GM18861 (cell line): ENCODE data around the gene CNPPD1.

Experiments used
- ATAC-seq: cut with Tn5 transposase; IDR thresholded peaks from one replicate; pipeline ENCODE4 v1.9.1; 2021; ENCODE audit not compliant: unreplicated experiment

CNPPD1 gene

DNA sequence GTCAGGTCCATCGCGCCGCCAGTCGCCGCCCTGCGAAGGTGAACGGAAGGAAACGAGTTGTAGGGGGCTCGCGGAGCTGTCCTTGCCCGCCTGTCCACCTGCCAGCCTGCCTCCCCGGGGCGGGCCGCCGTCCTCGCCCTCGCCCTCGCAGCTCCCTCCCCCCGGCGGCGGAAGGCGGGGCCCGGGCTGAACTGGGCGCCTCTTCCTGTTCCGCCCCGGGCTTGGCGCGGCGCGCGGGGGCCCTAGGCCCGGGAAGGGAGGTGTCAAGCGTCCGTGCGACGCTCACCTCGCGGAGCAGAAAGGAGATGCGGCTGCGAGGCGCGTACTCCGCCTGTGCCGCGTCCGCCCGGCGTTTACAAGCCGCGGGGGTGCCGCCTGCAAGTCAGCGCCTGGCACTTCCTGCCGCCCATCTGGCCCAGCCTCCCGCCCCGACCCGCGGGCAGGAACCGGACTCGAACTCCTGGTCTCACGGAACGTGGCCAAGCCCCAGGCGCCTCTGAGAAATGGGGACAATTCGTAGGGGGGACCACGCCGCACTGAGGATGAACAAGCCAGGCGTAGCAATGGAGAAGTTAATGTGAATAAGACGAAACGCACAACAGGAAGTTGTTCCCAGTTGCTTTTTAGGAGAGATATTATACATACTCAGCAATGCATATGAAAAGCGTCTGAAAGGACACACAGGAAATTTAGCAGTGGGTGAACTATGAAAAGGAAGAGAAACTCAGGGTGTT lies at the start of gene CNPPD1:
CNPPD1 (minus strand) TSS at position 108 of the 734 bp plus-strand sequence; CDS start at position 11, 97 bp downstream.
- peak; percentile 55 for ATAC-seq

DNA sequence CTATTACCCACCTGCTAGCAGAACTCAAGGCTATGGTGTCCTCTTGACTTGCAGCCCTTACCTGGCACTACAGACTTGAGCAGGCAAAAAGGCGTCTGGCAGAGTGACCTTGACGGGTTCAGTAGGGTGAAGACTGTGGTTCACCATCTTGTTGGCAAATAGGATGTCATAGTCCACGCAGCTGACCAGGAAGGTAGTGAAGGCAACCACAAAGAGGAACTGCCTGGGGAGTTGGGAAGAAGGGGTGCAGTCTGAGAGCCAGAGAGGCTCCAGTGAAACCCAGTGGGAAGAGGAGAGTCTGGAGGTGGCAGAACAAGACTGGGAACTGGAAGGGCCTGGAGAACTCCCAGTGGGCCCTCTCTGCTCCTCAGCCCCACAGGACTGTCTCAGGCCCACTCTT lies 48.6 kb upstream of the CNPPD1 start:
- no peak for ATAC-seq

DNA sequence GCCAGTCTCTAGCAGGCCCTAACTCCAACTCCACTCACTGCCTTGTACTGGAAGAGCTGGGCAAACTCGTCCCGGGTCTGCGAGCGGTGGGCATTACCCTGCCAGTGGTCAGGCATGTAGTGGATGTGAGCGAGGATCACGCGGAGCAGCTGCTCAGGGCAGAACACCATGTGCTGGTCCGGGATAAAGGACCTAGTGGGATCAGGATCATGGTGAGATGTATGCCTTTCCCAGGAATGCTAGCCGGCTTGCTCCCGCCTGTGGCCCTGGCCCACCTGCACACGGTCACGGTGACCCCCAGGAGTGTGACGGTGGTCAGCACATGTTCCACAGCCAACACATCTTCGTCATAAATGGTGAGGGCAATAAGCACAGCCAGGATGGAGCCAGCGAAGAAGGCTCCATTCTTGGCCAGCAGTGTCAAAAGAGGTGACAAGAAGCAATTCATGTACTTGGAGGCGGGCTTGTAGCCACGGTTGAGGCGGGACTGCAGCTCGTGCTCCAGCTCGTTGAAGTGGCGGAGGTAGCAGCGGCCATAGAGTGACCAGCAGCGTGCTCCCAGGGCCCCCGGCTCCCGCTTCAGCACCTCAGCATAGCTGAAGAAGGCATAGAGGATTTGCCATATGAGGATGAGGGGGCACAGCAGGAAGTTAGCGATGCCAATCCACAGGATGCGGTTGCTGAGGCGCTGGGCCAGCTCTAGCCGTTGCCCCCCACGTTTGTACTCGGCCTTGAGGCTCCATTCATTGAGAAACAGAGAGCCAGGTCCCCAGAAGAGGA lies 47.3 kb upstream of the CNPPD1 start:
- no peak for ATAC-seq

DNA sequence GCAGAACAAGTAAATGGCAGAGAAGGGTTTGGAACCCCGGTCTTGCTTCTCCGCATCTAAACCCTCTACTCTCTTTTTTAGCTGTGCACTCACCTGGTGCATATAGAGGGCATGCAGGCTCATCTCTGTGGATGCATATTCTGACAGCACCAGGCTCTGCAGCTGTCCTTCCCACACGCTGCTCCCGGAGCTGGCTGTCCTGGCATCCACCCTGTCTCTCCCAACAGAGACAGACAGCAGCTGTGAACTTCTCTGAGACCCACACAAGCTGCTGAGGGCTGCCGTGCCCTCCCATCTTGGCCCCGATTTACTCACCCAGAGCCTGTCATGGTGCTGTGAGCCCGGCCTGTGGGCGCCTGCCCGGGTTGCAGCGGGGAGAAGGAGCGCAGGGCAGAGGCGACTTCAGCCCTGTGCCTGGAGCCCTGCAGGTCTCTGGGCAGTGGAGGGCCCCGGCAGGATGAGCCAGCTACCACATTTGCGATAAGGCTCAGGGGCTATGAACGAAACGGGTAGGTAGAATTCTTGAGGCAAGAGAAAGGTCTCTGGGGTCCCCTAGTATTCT lies 45.3 kb upstream of the CNPPD1 start:
- no peak for ATAC-seq

DNA sequence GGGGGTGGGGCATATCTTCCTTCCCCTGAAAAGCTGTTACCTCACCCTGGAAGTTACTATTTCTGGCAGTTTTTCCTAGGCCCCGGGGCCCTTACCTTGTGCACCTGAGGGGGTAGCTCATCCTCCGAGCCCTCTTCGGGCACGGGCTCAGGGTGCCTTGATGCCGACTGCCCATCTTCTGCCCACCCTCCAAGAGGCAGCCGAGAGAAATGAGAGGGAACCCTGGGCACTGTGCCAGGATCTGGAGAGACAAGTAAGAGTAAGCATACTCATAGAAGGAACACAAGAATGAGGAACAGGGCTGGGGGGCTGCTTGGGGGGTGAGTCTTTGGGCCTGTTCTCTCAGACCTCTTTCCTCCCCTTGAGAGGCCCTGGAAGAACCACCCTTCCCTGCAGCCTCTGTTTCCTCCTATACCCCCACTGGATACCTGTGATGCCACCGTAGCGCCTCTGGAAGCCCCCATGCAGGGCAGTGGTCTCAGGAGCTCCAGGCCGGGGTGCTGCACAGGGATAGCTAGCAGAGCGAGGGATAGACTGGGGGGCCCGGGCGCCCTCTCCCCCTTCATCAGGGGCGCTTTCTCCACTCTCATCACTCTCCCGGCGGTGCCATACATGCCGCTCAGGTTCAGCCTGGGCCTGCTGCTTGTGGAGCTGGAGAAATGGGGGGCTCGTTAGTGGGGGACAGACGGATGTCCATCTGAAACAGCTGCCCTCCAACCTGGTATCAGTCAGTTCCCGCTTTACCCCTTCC lies 44.1 kb upstream of the CNPPD1 start:
- ATAC-seq: no peak

DNA sequence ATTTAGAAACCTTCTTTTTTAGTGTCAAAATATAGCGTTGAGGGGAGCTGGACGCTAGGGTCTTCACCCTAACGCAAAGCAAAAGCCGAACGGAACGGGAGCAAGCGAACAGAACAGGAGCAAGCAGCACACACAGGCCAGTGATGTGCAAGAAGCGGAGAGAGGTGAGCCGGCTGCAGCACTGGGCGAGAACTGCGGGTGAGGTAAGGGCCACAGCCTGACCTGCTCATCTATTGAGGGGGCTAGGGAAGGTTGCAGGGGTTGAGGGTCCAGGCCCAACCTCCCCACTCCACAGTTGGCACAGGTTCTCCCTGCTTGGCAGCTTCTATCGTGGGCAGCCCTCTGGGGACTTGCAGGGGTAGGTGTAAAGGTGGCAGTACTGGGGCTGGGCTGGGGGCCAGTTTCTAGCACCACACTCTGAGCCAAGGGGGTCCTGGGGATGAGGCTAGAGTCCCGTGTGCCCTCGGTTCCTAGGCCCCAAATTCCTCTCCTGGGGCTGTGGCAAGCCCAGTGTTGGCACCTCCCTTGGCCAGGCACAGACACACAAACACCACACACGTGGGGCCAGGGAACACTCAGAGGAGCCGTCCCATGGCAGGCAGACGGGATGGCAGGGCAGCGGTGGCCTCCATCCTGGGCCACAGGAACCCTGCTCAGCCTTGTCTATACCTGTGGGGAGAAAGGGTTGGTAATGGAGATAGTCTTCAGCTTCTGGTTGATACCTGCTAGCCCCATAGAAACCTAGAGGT lies 43.2 kb upstream of the CNPPD1 start:
- no peak for ATAC-seq

DNA sequence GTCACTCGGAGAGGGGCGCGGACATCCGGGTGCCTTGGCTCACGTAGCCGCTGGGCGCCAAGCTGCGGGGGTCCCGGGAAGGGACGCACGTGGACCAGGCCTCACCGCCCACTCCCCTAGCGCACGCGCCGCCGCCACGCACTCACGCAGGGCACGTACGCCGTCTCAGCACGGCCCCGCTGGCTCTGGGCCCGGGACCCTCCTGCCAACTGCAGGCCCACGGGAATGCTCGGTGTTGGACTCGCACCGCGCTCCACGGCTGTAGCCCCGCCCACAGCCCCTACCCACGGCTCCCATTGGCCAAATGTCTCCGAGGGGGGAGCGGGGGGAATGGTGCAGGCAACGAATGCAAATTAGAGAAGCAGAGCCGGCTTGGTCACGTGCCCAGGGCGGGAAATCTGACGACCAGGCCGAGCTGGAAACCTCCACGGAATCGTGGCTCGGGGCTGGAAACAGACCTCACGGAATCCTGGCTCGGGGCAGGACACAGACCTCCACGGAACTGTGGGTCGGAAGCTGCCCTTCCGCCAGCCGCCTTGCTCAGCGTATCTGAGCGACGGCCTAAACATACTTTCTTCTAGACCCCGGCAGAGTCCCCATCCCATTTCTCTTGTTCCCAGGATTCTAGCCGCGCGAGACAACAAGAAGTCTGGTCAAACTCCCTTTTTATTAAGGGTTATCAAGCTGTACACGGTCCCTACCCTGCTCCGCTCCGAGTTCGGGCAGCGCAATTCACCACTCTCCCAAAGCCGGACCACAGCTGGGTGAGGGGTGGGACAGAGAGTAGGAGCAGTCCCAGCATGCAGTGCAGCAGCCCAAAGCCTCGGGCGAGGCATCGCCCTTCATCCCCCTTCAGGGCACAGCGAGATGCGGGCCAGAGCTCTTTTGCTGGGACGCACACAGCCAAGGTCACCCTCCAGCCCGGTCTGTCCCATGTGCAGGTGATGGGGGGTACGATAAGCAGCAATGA lies 42.3 kb upstream of the CNPPD1 start, which contains the start of gene ABCB6:
ABCB6 (minus strand) TSS at position 227 of the 970 bp plus-strand sequence. CDS start 285 bp downstream, outside the sequence.
- ATAC-seq: peak; percentile 52

DNA sequence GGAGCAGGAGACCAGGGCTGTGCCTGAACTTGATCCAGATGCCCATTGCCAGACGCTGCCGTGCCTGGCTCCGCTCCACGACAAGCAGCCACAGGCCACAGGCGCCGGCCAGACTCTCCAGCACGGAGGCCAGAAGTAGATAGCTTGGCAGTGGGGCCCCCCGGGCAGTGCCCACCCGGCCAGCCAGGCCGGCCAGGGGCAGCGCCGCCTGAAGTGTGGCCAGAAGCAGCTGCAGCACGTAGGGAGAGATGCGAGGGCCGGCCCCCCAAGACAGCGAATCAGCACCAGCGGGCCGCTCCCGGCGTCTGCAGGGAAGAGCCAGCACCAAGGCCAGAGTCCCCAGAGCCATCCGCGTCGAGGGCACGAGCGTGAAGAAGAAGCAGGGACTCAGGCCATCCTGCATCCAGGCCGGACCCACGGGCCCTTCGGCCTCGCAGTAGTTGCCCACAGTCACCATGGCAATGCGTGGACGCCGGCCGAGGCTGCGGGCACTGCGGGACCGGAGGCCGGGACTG lies 41.5 kb upstream of the CNPPD1 start:
- no peak for ATAC-seq

DNA sequence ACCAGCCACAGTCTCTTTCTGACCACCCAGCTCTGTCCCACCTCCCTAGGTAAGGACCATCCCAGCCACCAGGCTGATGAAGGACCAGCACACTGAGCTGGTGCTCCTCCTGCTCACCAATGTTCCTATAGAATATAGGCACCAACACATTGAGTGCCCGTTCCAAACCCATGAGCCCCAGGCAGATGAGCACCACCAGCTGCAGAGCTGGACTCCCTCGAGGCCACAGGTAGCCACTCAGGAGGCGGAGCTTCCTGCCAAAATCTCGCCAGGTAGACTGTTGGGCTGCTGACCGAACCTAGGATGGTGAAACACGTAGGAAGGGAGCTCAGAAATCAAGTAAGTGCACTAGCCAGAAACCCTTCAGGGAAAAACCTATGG lies 39.8 kb upstream of the CNPPD1 start:
- no peak for ATAC-seq

DNA sequence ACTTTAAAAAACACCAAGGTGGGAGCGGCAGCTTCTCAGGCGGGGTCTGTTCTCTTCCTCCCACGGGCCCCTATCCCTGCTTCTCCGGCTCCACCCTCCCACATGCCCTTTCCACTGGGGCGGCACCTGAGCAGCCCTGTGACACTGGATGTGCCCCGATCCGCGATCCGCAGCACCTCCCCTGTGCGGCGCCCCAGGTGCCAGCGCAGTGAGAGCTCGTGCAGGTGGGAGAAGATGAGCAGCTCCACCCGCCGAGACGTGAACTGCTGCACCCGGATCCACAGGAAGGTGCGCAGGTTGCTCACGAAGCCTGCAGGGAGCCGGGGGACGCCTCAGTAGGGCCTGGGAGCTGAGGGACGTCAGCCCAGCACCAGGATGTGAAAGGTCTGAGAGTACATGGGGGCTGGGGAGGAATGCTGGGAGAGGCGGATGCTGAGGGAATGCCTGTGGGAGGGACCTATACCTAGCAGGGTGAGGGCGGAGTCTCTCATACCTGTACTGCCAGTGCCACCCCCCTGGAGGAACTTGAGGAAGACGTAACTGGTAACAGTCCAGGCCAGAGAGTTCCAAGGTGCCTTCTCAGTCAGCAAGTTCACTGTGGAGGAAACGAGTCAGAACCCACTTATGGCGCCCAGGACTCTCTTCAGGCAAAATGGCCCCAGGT lies 39.3 kb upstream of the CNPPD1 start:
- no peak for ATAC-seq

DNA sequence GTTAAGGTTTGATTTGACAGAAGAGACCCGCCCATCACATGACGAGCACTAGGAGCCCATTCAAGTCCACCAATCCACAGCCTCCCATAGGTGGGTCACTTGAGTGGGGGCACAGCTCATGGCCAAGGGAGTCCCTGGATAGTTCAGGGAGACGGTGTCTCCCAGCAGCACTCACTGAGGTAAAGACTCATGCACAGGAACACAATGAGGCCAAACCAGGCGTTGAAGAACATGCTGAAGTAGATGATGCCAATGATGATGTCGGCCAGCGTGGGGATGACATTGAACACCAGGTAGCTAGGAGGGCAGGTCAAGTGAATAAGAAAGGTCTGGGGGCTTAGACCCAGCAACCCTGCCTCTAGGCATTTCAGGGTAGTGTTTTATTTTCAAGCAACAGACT lies 38.1 kb upstream of the CNPPD1 start:
- ATAC-seq: no peak

DNA sequence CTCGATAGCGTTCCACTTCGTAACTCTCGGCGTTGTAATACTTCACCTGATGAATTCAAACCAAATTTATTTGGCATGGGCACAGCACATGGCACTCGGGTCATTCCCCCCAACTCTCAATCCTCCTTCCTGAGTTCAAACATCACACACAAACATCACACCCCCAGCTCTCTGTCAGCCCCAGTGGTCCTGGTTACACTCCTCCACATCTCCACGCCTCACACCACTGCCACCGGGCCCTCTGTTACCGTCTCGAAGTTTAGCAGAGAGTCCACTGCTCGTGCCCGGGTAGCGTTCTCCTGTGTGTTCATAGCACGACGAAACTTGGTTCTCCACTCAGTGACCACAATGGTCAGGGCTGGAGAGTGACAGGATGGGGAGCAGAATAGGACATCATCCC lies 37.4 kb upstream of the CNPPD1 start:
- no peak for ATAC-seq

DNA sequence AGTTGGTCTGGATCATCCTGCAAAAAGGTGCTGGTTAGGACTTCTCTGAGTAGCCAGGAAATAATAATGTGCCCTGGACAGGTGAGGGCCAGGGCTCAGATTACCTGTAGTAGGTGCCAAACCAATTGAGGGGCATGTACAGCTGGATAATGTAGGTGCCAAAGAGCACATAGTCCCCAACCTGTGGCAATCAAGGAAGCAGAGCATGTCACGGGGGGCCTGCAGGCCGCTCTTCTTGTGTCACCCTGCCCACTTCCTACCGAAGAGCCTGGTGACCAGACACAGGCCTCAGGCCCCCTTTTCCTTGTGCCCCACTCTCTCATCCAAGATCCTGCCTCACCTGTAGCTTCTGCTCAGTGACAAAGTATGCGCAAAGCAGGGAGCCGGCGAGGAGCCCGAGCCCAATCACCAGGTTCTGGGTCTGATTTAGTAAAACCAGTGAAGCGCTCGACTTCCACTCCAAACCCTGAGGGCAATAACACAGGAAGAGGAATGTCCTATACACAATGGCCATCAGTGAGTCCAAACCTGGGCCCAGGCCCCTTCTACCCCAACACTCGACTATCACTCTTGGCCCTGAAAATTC lies 36.9 kb upstream of the CNPPD1 start:
- ATAC-seq: no peak

DNA sequence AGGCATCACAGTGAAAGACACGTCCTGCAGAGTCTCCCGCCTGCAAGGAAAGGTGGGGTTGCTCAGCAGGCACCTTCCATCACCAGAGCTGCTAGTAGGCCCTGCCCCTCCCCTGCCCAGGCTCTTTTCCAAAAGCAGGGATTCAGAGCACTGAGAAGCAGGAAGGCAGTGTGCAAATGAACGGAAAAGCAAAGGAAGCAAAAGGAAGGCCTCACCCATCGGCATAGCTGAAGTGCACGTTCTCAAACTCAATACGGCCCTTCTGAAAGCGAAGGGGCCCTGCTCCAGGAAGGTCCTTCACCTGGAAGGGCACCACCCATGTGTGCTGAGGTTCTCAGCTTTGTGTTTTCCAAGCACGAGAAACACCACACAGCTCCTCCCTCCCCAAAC lies 36.3 kb upstream of the CNPPD1 start:
- ATAC-seq: no peak

DNA sequence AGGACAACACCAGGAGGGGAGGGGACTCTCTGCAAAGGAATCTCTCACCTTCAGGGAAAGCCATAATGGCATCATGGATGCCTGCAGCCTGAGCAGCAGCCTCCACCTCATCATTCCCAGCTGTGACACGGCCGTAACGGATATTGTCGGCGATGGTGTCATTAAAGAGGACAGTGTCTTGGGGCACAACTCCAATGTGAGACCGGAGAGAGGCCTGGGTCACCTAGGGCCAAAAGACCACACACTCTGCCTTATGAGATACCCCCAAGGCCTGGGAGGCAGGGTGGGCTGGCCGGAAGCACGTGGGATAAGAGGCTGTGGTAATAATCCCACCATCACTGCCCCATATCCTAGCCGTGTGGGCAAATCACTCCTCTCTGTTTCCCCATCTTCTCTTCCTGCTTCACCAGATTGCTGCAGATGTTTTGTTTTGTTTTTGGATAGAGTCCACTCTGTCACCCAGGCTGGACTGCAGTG lies 34.2 kb upstream of the CNPPD1 start:
- no peak for ATAC-seq

DNA sequence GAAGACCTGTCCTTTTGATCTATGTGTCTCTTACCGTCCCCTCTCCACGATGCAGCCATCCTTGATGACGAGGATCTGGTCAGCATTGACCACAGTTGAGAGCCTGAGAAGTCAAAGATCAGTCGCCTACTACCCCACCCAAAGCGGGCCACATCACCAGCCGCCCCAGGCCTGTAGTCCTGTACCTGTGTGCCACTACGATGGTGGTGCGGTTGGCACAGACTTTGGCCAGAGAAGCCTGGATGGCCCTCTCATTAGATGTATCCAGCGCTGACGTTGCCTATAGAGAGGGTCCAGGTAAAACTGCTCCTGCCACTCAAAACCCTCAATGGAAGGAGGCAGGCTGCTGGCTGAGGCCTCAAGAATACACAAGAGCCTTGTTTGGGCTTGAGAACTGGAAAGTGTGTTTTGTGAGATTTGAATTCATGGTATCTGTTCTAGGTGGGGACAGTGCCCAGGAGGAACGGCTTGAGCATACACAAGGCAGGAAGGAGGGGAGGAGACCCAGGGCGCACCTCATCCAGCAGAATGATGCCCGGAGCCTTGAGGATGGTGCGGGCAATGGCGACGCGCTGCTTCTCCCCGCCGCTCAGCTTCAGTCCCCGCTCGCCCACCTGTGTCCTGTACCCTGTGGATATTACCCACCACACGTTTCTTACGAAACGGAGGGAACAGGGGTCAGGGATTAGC lies 33.6 kb upstream of the CNPPD1 start:
- no peak for ATAC-seq
